B cell (primary cell): ENCODE data around the gene METTL8. TPM values are rescaled to one million over a fixed set of nuclear protein-coding genes. Genes with fewer than 3 reads are reported as not detected.

Experiments used
- ATAC-seq: fragments of 200-7000 bp; cut with Tn5 transposase; one replicate; pipeline ENCODE4 v1.10.0; 2021; ENCODE audit warnings: low read depth, mild to moderate bottlenecking, moderate number of reproducible peaks, moderate library complexity
- CTCF ChIA-PET: fragments of 350-600 bp; sonication (Branson Sonifier 250); formaldehyde crosslinking; loops from one replicate; lab custom pipeline; 2021; ENCODE audit warnings: antibody characterized with exemption, inconsistent platforms; lab: Charles Lee
- POLR2A ChIA-PET: fragments of 350-600 bp; sonication (Branson Sonifier 250); formaldehyde crosslinking; loops from one replicate; lab custom pipeline; 2021; ENCODE audit warnings: antibody characterized with exemption; lab: Charles Lee
- DNase-seq: peaks from one replicate; pipeline ENCODE4 v3.0.0; 2013
- H2AFZ ChIP-seq: 2 replicates; pipeline ENCODE4 v1.6.1; 2012; ENCODE audit warnings: mild to moderate bottlenecking, low read depth, low read length; ENCODE audit not compliant: insufficient read depth, poor library complexity, severe bottlenecking
- H3K27ac ChIP-seq, 2 donors: 1 replicate in 1 of 2; 2 replicates in 1 of 2; pipeline ENCODE4 v1.5.1; 2012 to 2013; ENCODE audit warnings: low read length in 2 of 2, mild to moderate bottlenecking in 2 of 2, moderate library complexity in 1 of 2
- H3K27me3 ChIP-seq, 4 experiments: fragments of 200-600 bp in 1 of 4; sonication (generic) in 1 of 4; replicated peaks in 1 of 4; 1 replicate in 2 of 4; 2 replicates in 2 of 4; pipeline versions ENCODE4 v1.6.1 to v1.7.0; 2013 to 2016; ENCODE audit warnings: low read length in 3 of 4, mild to moderate bottlenecking in 2 of 4, mixed read lengths in 1 of 4, moderate library complexity in 1 of 4; ENCODE audit not compliant: insufficient read depth in 4 of 4, control insufficient read depth in 3 of 4; ENCODE audit errors: control extremely low read depth in 1 of 4
- H3K36me3 ChIP-seq, 2 experiments: replicated peaks in 1 of 2; 1 replicate in 1 of 2; 2 replicates in 1 of 2; pipeline versions ENCODE4 v1.6.1 to v1.7.1; 2013; ENCODE audit warnings: low read length in 1 of 2; ENCODE audit not compliant: insufficient read depth in 2 of 2, control insufficient read depth in 1 of 2; ENCODE audit errors: control extremely low read depth in 1 of 2, extremely low read depth in 1 of 2
- H3K4me1 ChIP-seq, 2 donors: fragments of 200-600 bp in 1 of 2; sonication (generic) in 1 of 2; 1 replicate in 1 of 2; 2 replicates in 1 of 2; pipeline versions ENCODE4 v1.5.1 to v1.6.1; 2013 to 2017; ENCODE audit warnings: low read length in 2 of 2; ENCODE audit not compliant: control insufficient read depth in 2 of 2, insufficient read depth in 2 of 2
- H3K4me2 ChIP-seq: replicated peaks from 2 replicates; pipeline ENCODE3; 2012; ENCODE audit warnings: mild to moderate bottlenecking, low read depth, low read length; ENCODE audit not compliant: poor library complexity, severe bottlenecking
- H3K4me3 ChIP-seq, 5 experiments: fragments of 200-600 bp in 1 of 5; sonication (generic) in 1 of 5; 1 replicate in 3 of 5; 2 replicates in 2 of 5; pipeline versions ENCODE4 v1.5.1 to v1.7.0; 2011 to 2016; ENCODE audit warnings: low read length in 4 of 5, mild to moderate bottlenecking in 4 of 5, low read depth in 2 of 5, control low read depth in 1 of 5, moderate library complexity in 1 of 5; ENCODE audit not compliant: insufficient read depth in 1 of 5; ENCODE audit errors: control extremely low read depth in 1 of 5, extremely low read depth in 1 of 5
- H3K79me2 ChIP-seq: fragments of 200-600 bp; sonication (generic); one replicate; pipeline ENCODE4 v1.6.0; 2016; ENCODE audit warnings: low read length; ENCODE audit not compliant: control insufficient read depth, insufficient read depth
- H3K9ac ChIP-seq: fragments of 200-600 bp; sonication (generic); 2 replicates; pipeline ENCODE4 v1.6.1; 2017; ENCODE audit warnings: mild to moderate bottlenecking, low read length, moderate library complexity
- H3K9me3 ChIP-seq, 3 donors: one replicate each; pipeline versions ENCODE4 v1.6.1 to v1.7.1; 2013; ENCODE audit warnings: low read length in 2 of 3; ENCODE audit not compliant: control insufficient read depth in 2 of 3, insufficient read depth in 1 of 3; ENCODE audit errors: control extremely low read depth in 1 of 3
- H4K20me1 ChIP-seq: 2 replicates; pipeline ENCODE4 v1.6.0; 2012; ENCODE audit warnings: mild to moderate bottlenecking, low read length; ENCODE audit not compliant: insufficient read depth, control insufficient read depth, poor library complexity, severe bottlenecking
- H3K27ac Mint-ChIP-seq: one replicate; pipeline ENCODE4 v1.8.0; 2021; ENCODE audit warnings: mixed read lengths
- H3K27me3 Mint-ChIP-seq: one replicate; pipeline ENCODE4 v1.8.0; 2021; ENCODE audit warnings: mixed read lengths
- H3K4me1 Mint-ChIP-seq: one replicate; pipeline ENCODE4 v1.8.0; 2021; ENCODE audit warnings: mixed read lengths
- H3K4me3 Mint-ChIP-seq: one replicate; pipeline ENCODE4 v1.8.0; 2021; ENCODE audit warnings: mixed read lengths
- H3K9me3 Mint-ChIP-seq: one replicate; pipeline ENCODE4 v1.8.0; 2022; ENCODE audit warnings: mixed read lengths; ENCODE audit not compliant: insufficient read depth
- CTCF ChIP-seq: fragments of 200-600 bp; IDR thresholded peaks from one replicate; pipeline ENCODE4 v1.8.0; 2022; ENCODE audit warnings: antibody characterized with exemption, mild to moderate bottlenecking
- EZH2 ChIP-seq: IDR thresholded peaks from 2 replicates; pipeline ENCODE4 v1.6.1; 2012; ENCODE audit warnings: borderline replicate concordance, low read depth, mild to moderate bottlenecking, moderate library complexity, low read length; ENCODE audit not compliant: insufficient read depth, poor library complexity, severe bottlenecking
- WGBS: methylation state at CpG from one replicate; pipeline ENCODE4 v1.1.5; 2013; ENCODE audit warnings: missing lambda C conversion rate; ENCODE audit not compliant: insufficient coverage; 5-methylcytosine and 5-hydroxymethylcytosine counted together
- intact Hi-C: fragments of 100-400 bp; cut with micrococcal nuclease; formaldehyde crosslinking; loops from one replicate; pipeline ENCODE4 v1.10.0; 2022
- polyA plus RNA-seq: library from polyadenylated mRNA; depleted of rRNA; stranded (reverse); fragments of >200 nt; gene quantifications from 2 replicates; pipeline ENCODE4 v1.2.3, GENCODE V29; 2012
- total RNA-seq, 2 donors: library from RNA; stranded (reverse); fragments of 120-200 nt in 1 of 2; gene quantifications; 1 replicate in 1 of 2; 2 replicates in 1 of 2; pipeline versions ENCODE4 v1.2.3 to v1.2.4, GENCODE V29; 2013 to 2022

METTL8 gene
- total and polyA plus RNA-seq, 2 donors (not counting 1 experiment from before 2014, with no cell fraction given), result 20.8 to 57.8 TPM

- H3K9me3 ChIP-seq, result peaks cover 1 to 17% (median 11%) of the 10 kb centered on the region in 3 donors
- TF ChIP-seq EZH2 (no peak), CTCF (no peak)
- peaks cover 24% of the 10 kb centered on the region for H3K4me1 Mint-ChIP-seq
- peak overlapping the region; percentile 96 for H3K27ac Mint-ChIP-seq
- peak overlapping the region; percentile 98 for H2AFZ ChIP-seq
- peaks cover 5 to 12% of the 10 kb centered on the region in 2 experiments for H3K36me3 ChIP-seq
- peak overlapping the region; percentile 91 for H3K4me2 ChIP-seq
- peak overlapping the region; percentile 51 to 85 for H3K27ac ChIP-seq
- ChIA-PET CTCF (interaction anchor here (1.0 to 2.1 kb wide), 11 partner anchors 12 to 504 kb away, joined by 3 to 17 read pairs (median 3); partner anchors contain the start of gene GORASP2), POLR2A (interaction anchor here (0.6 to 1.5 kb wide), 7 partner anchors 17 to 1728 kb away, joined by 3 to 5 read pairs (median 3); partner anchors contain the start of gene GORASP2)
- 39% methylated on average over 11 of the region's 20 CpGs for WGBS
- peak overlapping the region; percentile 91 for H3K4me3 Mint-ChIP-seq
- peak overlapping the region; percentile 82 for H3K9ac ChIP-seq
- peak overlapping the region; percentile 67 to 87 (median 80) for H3K4me3 ChIP-seq
- peaks cover 4% of the 10 kb centered on the region for H3K9me3 Mint-ChIP-seq
- no peak for ATAC-seq
- peaks cover 7 to 10% of the 10 kb centered on the region in 2 donors for H3K4me1 ChIP-seq
- H3K27me3 Mint-ChIP-seq, result no peaks in the 10 kb centered on the region
- peak; percentile 62 for DNase-seq
- intact Hi-C loops, result loop anchor here (5.0 to 10.0 kb wide), 2 partner anchors 111 to 1858 kb away; partner anchors contain the start of gene FASTKD1
- H3K79me2 ChIP-seq, result peaks cover 53% of the 10 kb centered on the region
- H4K20me1 ChIP-seq, result no peaks in the 10 kb centered on the region
- no peaks in the 10 kb centered on the region for H3K27me3 ChIP-seq
These were observed 624 bp downstream of the METTL8 start for GRCh38 chr2:171432969-171433762.
